Stimulated activated CD8-positive, alpha-beta memory T cell treated with anti-CD3 and anti-CD28 coated beads, Interleukin-12 subunit alpha, Interleukin-12 subunit beta, amount 100 ng/mL, for 24 hours (primary cell): ENCODE data around the gene VILL.

Source experiments
- DNase-seq: peaks from one replicate; pipeline ENCODE4 v3.0.0-alpha.2; 2020; ENCODE audit errors: extremely low read depth

Gene VILL

GRCh38 chr3:38000965-38001455 is 10.4 kb downstream of the VILL start:
- no peak for DNase-seq

- no peak for DNase-seq
Measured at GRCh38 chr3:38001456-38002081, 11.0 kb downstream of the VILL start.

- no peak for DNase-seq
Measured at GRCh38 chr3:38002291-38002876, 11.8 kb downstream of the VILL start.

- no peak for DNase-seq
Measured at GRCh38 chr3:38002940-38003339, 12.4 kb downstream of the VILL start.

GRCh38 chr3:38003371-38003816 is 12.8 kb downstream of the VILL start:
- DNase-seq, result no peak

- DNase-seq, result no peak
Measured at GRCh38 chr3:38003817-38004414, 13.3 kb downstream of the VILL start.

GRCh38 chr3:38004415-38005075 is 14.0 kb downstream of the VILL start:
- no peak for DNase-seq

- no peak for DNase-seq
Measured at GRCh38 chr3:38005076-38006020, 14.8 kb downstream of the VILL start.

- no peak for DNase-seq
Measured at GRCh38 chr3:38006031-38006430, 15.4 kb downstream of the VILL start.

- no peak for DNase-seq
Measured at GRCh38 chr3:38006445-38006995, 15.9 kb downstream of the VILL start.

- no peak for DNase-seq
Measured at GRCh38 chr3:38007754-38008090, 17.1 kb downstream of the VILL start.

- no peak for DNase-seq
Measured at GRCh38 chr3:38008191-38008701, 17.7 kb downstream of the VILL start.

GRCh38 chr3:38008971-38009580 is 18.5 kb downstream of the VILL start:
- DNase-seq, result no peak

- DNase-seq, result no peak
Measured at GRCh38 chr3:38009807-38010591, 19.4 kb downstream of the VILL start.

- DNase-seq, result no peak
Measured at GRCh38 chr3:38011111-38011510, 20.5 kb downstream of the VILL start.

- DNase-seq, result no peak
Measured at GRCh38 chr3:38015485-38015884, 24.9 kb downstream of the VILL start.

GRCh38 chr3:38015984-38016383 is 25.4 kb downstream of the VILL start:
- no peak for DNase-seq

- no peak for DNase-seq
Measured at GRCh38 chr3:38016410-38016809, 25.8 kb downstream of the VILL start.

- DNase-seq, result no peak
Measured at GRCh38 chr3:38016847-38017444, 26.4 kb downstream of the VILL start.
